K562 (cell line): ENCODE measurements around the gene CHD6. TPM values are rescaled to one million over a fixed set of nuclear protein-coding genes. Genes with fewer than 3 reads are reported as not detected.
A peak's percentile ranks its signal among the peaks of the same experiment; 100 is the strongest.

Experiments used
- ATAC-seq: fragments of 200-7000 bp; cut with Tn5 transposase; 3 replicates; pipeline ENCODE4 v1.9.1; 2020; ENCODE audit warnings: moderate library complexity
- BruUV-seq: library from RNA; stranded (reverse); fragments of 400-500 nt; replicated peaks from 2 replicates; lab custom pipeline; 2021; lab: Mats Ljungman, UMichigan
- CTCF ChIA-PET: fragments of 300-600 bp; formaldehyde crosslinking; extraction: SDS; loops from one replicate; lab custom pipeline; 2021; ENCODE audit warnings: low intra/inter-chr PET ratio; lab: Yijun Ruan, JAX
- POLR2A ChIA-PET: fragments of 300-600, 350-650 bp; sonication (Branson Sonifier 250); formaldehyde crosslinking; extraction: SDS; loops from one replicate; lab custom pipeline; 2021; ENCODE audit warnings: antibody characterized with exemption, inconsistent platforms; lab: Yijun Ruan, JAX
- DNase-seq, 4 experiments: peaks; one replicate each; pipeline versions ENCODE4 v3.0.0 to v3.0.0-alpha.2; 2011 to 2018; ENCODE audit warnings: low spot score in 3 of 4, mixed read lengths in 3 of 4; ENCODE audit errors: extremely low read depth in 1 of 4
- FAIRE-seq: peaks from 2 replicates; lab custom pipeline; 2011; peaks lifted over from hg19 to GRCh38; lab: Jason Lieb, UNC
- H2AFZ ChIP-seq: 2 replicates; pipeline ENCODE4 v1.6.0; 2011; ENCODE audit warnings: low read depth, low read length, control low read depth, inconsistent platforms
- H3K27ac ChIP-seq: fragments of 200-600 bp; 3 replicates; pipeline ENCODE4 v1.8.0; 2011; ENCODE audit warnings: low read depth, mild to moderate bottlenecking, control low read depth, inconsistent platforms, low read length, moderate library complexity, mixed read lengths; ENCODE audit errors: extremely low read depth
- H3K27me3 ChIP-seq, 2 experiments: fragments of 300-600 bp in 1 of 2; 2 replicates in 1 of 2; 3 replicates in 1 of 2; pipeline versions ENCODE4 v1.6.0 to v1.8.0; 2011; ENCODE audit warnings: inconsistent platforms in 2 of 2, low read length in 2 of 2, mild to moderate bottlenecking in 1 of 2, mixed read lengths in 1 of 2, moderate library complexity in 1 of 2; ENCODE audit not compliant: control insufficient read depth in 2 of 2, insufficient read depth in 2 of 2
- H3K36me3 ChIP-seq: fragments of 300-600 bp; 3 replicates; pipeline ENCODE4 v1.8.0; 2011; ENCODE audit warnings: mild to moderate bottlenecking, low read length, inconsistent platforms; ENCODE audit not compliant: control insufficient read depth, insufficient read depth
- H3K4me1 ChIP-seq, 2 experiments: fragments of 200-600 bp in 1 of 2; replicated peaks in 1 of 2; 2 replicates in 1 of 2; 3 replicates in 1 of 2; pipeline versions ENCODE4 v1.5.1 to v1.8.0; 2011; ENCODE audit warnings: inconsistent platforms in 2 of 2, low read length in 2 of 2, mild to moderate bottlenecking in 1 of 2, mixed read lengths in 1 of 2, moderate library complexity in 1 of 2; ENCODE audit not compliant: control insufficient read depth in 2 of 2, insufficient read depth in 2 of 2
- H3K4me2 ChIP-seq: 2 replicates; pipeline ENCODE4 v1.6.1; 2011; ENCODE audit warnings: low read length, control low read depth, inconsistent platforms, mixed read lengths; ENCODE audit not compliant: insufficient read depth
- H3K4me3 ChIP-seq: fragments of 200-600 bp; sonication (generic), shearing (Covaris generic); 2 replicates; pipeline ENCODE4 v1.5.1; 2016; ENCODE audit warnings: control low read depth, inconsistent platforms
- H3K79me2 ChIP-seq: fragments of 200-600 bp; 3 replicates; pipeline ENCODE4 v1.8.0; 2011; ENCODE audit warnings: low read length, inconsistent platforms; ENCODE audit not compliant: control insufficient read depth, insufficient read depth
- H3K9ac ChIP-seq, 2 experiments: 2 replicates each; pipeline versions ENCODE4 v1.6.0 to v1.6.1; 2011; ENCODE audit warnings: low read depth in 2 of 2, low read length in 2 of 2, control low read depth in 1 of 2, inconsistent platforms in 1 of 2, mild to moderate bottlenecking in 1 of 2, mixed read lengths in 1 of 2; ENCODE audit not compliant: insufficient read depth in 1 of 2
- H3K9me1 ChIP-seq: one replicate; pipeline ENCODE4 v1.6.0; 2011; ENCODE audit warnings: inconsistent platforms, mild to moderate bottlenecking, low read length, moderate library complexity; ENCODE audit not compliant: control insufficient read depth, insufficient read depth
- H3K9me3 ChIP-seq: replicated peaks from 2 replicates; pipeline ENCODE4 v1.5.1; 2011; ENCODE audit warnings: low read depth, low read length, inconsistent platforms; ENCODE audit not compliant: control insufficient read depth, insufficient read depth
- H4K20me1 ChIP-seq: replicated peaks from 2 replicates; pipeline ENCODE4 v1.6.1; 2011; ENCODE audit warnings: low read length, inconsistent platforms, mixed read lengths; ENCODE audit not compliant: control insufficient read depth, insufficient read depth
- DNMT1 ChIP-seq: fragments of 450-650 bp; IDR thresholded peaks from 2 replicates; pipeline ENCODE4 v1.6.1; 2016; ENCODE audit warnings: antibody characterized with exemption, mild to moderate bottlenecking
- NFXL1 ChIP-seq: fragments of 450-650 bp; formaldehyde crosslinking; IDR thresholded peaks from 2 replicates; pipeline ENCODE4 v1.4.0; 2021; ENCODE audit warnings: mild to moderate bottlenecking
- NONO ChIP-seq, 2 experiments: fragments of 200-400 bp in 1 of 2; fragments of 450-650 bp in 1 of 2; formaldehyde crosslinking in 1 of 2; IDR thresholded peaks; 2 replicates each; pipeline ENCODE4 v1.6.1; 2017; ENCODE audit warnings: low read depth in 2 of 2, mild to moderate bottlenecking in 2 of 2, moderate library complexity in 2 of 2, low read length in 1 of 2
- PRDM10 ChIP-seq: fragments of 450-650 bp; IDR thresholded peaks from 2 replicates; pipeline ENCODE4 v1.6.1; 2018; ENCODE audit not compliant: partially characterized antibody
- STAT6 ChIP-seq: sonication (generic); formaldehyde crosslinking; IDR thresholded peaks from 2 replicates; pipeline ENCODE4 v1.8.1; 2023; ENCODE audit warnings: mild to moderate bottlenecking, missing genetic modification reagents
- ZFPM2 ChIP-seq: fragments of 250-450 bp; sonication (Bioruptor Pico); IDR thresholded peaks from 2 replicates; pipeline ENCODE4 v1.5.1; 2022; ENCODE audit warnings: mild to moderate bottlenecking
- WGBS: fragments of 100-300 bp; shearing (Covaris generic); methylation state at CpG from one replicate; pipeline ENCODE4 v1.1.6; 2016; ENCODE audit warnings: low coverage, mixed read lengths; ENCODE audit not compliant: insufficient coverage; ENCODE audit errors: missing lambda C conversion rate; 5-methylcytosine and 5-hydroxymethylcytosine counted together
- in situ Hi-C: fragments of 300-500 bp; cut with MboI; formaldehyde crosslinking; loops from 4 replicates; pipeline ENCODE4 v1.15.0; 2018; ENCODE audit warnings: inconsistent platforms, mixed read lengths
- intact Hi-C: fragments of 100-400 bp; cut with micrococcal nuclease; formaldehyde crosslinking; loops from 2 replicates; pipeline ENCODE4 v1.14.2; 2022
- polyA plus RNA-seq, 8 experiments: library from polyadenylated mRNA; depleted of rRNA in 4 of 8; stranded (reverse) in 5 of 8; unstranded in 3 of 8; fragments of >200 nt; fragmentation: Nextera tagmentation in 2 of 8; fragmentation: Illumina TruSeq in 1 of 8; extraction: Ambion mirVana in 2 of 8; extraction: Trizol in 1 of 8; gene quantifications; 2 replicates each; pipeline versions ENCODE4 v1.2.1 to v1.2.3, GENCODE V29; 2011 to 2014; ENCODE audit warnings: inconsistent platforms in 1 of 8, missing spikeins in 1 of 8
- total RNA-seq, 7 experiments: library from RNA; depleted of rRNA in 6 of 7; stranded (reverse); fragments of >200 nt in 6 of 7; fragmentation: Illumina TruSeq in 2 of 7; extraction: Trizol in 2 of 7; gene quantifications; 2 replicates each; pipeline versions ENCODE4 v1.2.1 to v1.2.3, GENCODE V29; 2011 to 2021; ENCODE audit warnings: low replicate concordance in 1 of 7

The CHD6 gene
- total and polyA plus RNA-seq, 9 of the 15 experiments (the other 6 are each of a cell fraction or from before 2014, with no cell fraction given): 3.9 to 24.2 (median 12.8) TPM

- 72% methylated on average over 3 of the region's 3 CpGs for WGBS
- Histone ChIP-seq H2AFZ (no peak overlapping the region), H3K36me3 (no peaks in the 10 kb centered on the region), H3K27me3 (no peaks in the 10 kb centered on the region), H4K20me1 (peaks cover 13% of the 10 kb centered on the region; the same call in 1 of the 2 replicates), H3K9me1 (peaks cover 3% of the 10 kb centered on the region), H3K27ac (no peak overlapping the region), H3K4me1 (peaks cover 0 to 20% of the 10 kb centered on the region in 2 experiments; a peak in 2 of 5 replicates), H3K9ac (no peak overlapping the region), H3K9me3 (no peaks in the 10 kb centered on the region), H3K4me2 (no peak overlapping the region), H3K79me2 (peaks cover 84% of the 10 kb centered on the region), H3K4me3 (no peak overlapping the region)
- BruUV-seq: no TSS peak
- CTCF ChIA-PET: no interaction called here
- TF ChIP-seq DNMT1 (no peak), STAT6 (CRISPR knock-in tag) (no peak), ZFPM2 (CRISPR knock-in tag) (no peak), PRDM10 (peak; percentile 20), NONO (IDR thresholded peaks at IDR 0.05; ENCODE audit: low read depth in 2 of 2, low read length in 1 of 2) (no peak), NFXL1 (CRISPR knock-in tag) (no peak)
- DNase-seq: no peak
- in situ Hi-C loops (no loop called here), intact Hi-C loops (no loop called here)
- no peak for ATAC-seq
- peak; percentile 26 for FAIRE-seq
- POLR2A ChIA-PET: interaction anchor here (0.6 kb wide), 1 partner anchor 58 kb away, joined by 3 read pairs; no protein-coding TSS in a partner anchor
Measured at GRCh38 chr20:41575412-41575811, 42.8 kb downstream of the CHD6 start.
